Uterus (tissue), 2 donors: ENCODE results near the gene DLGAP5.

Source experiments
- CTCF ChIP-seq, 4 experiments: fragments of 200-600 bp in 2 of 4; fragments of 450-650 bp in 2 of 4; sonication (generic) in 2 of 4; IDR thresholded peaks; one replicate each; pipeline ENCODE4 v1.5.1; 2016 to 2019; ENCODE audit warnings: antibody characterized with exemption in 4 of 4, mild to moderate bottlenecking in 2 of 4, moderate library complexity in 1 of 4
- POLR2A ChIP-seq, 2 donors: fragments of 450-650 bp; IDR thresholded peaks; one replicate each; pipeline ENCODE4 v1.6.1; 2016; ENCODE audit warnings: antibody characterized with exemption in 2 of 2, mild to moderate bottlenecking in 1 of 2, moderate library complexity in 1 of 2

DNA sequence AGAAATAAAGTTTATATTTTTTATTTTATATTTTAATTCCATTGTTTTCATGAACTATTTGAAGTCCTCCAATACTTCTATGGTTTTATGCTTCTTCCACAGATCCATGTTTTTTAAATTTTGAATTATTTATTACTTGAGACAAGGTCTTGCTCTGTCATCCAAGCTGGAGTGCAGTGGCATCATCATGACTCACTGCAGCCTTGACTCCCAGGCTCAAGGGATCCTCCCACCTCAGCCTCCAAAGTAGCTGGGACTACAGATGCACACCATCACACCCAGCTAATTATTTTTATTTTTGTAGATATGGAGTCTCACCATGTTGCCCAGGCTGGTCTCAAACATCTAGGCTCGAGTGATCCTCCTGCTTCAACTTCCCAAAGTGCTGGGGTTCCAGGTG is 28.8 kb upstream of the DLGAP5 start:
- no peak for TF ChIP-seq CTCF (IDR thresholded peaks at IDR 0.05)
- no peak for TF ChIP-seq POLR2A (IDR thresholded peaks at IDR 0.05)
